Stimulated activated CD4-positive, alpha-beta T cell treated with anti-CD3 and anti-CD28 coated beads, Interleukin-12 subunit alpha, Interleukin-12 subunit beta, amount 100 ng/mL, for 24 hours (primary cell): ENCODE data around the gene FAM120A.

Experiments used
- DNase-seq, 2 experiments: peaks; one replicate each; pipeline ENCODE4 v3.0.0-alpha.2; 2020; ENCODE audit warnings: low read depth in 2 of 2

FAM120A gene

DNA sequence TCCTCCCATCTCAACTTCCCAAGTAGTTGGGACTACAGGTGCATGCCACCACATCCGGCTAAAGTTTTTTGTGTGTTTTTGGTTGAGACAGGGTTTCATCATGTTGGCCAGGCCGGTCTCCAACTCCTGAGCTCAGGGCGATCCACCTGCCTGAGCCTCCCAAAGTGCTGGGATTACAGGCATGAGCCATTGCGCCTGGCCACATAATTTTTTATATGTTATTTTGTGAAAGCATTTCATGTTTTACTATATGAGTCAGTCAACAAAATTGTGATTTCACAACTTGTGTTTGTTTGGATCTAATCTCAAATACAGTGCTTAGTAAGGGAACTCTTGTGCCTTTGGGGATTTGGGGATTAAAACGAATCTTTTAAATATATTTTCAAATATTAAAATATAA is 21.9 kb downstream of the FAM120A start:
- DNase-seq, result no peak

DNA sequence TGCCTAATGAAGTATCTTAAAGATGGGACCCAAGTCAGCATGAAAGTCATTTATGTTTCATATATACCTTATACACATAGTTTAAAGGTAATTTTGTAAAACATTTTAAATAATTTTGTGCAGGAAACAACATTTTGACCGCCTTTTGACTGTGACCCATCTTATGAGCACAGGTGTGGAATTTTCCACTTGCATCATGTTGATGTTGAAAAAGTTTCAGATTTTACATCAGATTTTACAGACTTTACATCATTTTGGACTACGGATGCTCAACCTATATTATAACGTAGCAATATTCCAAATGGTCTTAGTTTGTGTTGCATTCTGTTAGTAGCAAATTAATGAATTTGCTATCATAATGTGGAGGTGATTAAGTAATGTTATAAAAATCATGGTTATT is 23.6 kb downstream of the FAM120A start:
- DNase-seq, result no peak

GRCh38 chr9:93475856-93476255 is 24.4 kb downstream of the FAM120A start:
- no peak for DNase-seq

DNA sequence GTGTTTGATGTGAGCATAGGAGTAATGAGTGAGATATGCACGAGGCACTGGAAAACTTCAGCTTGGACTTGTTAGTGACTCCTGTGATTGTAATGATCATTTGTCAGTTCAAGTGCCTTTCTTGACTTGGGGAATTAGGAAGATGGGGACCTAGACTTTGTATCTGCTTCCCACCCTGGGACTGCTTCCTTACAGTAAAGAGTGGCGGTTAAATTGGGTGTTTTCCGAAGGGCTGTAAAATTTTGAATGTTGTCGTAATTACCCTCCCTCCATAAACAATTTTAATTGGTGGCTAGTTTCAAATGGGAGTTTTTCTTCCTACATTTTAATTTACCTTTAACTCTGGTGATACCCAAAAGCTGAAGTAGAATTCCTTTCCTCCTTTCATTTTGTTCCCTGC is 25.4 kb downstream of the FAM120A start:
- DNase-seq, result no peak

DNA sequence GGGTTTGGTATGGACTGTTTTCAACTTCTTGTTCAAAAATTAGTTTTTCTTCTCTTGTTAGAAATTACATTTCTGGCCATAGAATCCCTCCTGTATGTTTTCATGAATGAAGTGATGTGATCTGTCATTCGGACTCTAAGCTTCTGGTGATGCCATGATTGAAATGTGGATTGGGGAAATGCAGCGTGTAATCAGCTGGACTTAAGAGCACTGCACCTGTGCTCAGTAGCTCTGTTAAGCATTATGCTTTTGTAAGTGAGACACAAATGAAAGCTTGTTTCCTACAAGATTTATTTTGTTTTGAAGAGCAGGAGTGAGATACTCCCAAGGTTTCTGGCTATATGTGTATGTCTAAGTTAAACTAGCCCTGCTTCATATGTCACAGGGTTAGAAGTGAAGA is 25.9 kb downstream of the FAM120A start:
- DNase-seq, result no peak

- no peak for DNase-seq
Measured at GRCh38 chr9:93479726-93480125, 28.2 kb downstream of the FAM120A start.

GRCh38 chr9:93480262-93480661 is 28.8 kb downstream of the FAM120A start:
- no peak for DNase-seq

DNA sequence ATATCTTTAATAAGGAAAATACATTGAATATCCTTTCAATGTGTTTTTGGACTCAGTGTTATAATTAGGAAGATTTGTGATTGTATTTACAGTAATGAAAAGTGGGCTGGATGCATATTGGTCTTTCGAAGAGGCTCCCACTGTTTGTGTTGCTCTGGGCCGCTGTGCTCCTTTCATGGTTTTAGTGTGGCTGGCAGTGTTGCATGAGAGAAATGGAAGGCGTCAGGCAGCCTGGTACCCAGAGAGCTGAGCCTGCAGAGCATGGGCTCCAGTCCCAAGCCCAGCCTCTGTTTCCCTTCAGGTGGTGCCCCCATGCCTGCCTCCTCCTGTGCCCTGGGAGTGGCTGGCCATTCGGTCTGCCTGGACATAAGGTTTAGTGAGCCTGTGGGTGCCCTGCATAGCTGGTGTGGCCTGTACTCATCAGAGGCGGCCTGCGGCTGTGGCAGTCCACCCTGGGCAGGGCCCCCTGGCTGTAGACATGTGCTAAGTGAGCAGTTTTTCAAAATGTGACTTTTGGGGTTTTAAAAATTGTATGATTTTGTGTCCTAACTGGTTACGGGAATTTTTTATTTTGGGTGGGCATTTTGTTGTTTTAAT is 29.3 kb downstream of the FAM120A start:
- DNase-seq, result no peak

GRCh38 chr9:93483497-93483896 is 32.0 kb downstream of the FAM120A start:
- DNase-seq, result no peak

DNA sequence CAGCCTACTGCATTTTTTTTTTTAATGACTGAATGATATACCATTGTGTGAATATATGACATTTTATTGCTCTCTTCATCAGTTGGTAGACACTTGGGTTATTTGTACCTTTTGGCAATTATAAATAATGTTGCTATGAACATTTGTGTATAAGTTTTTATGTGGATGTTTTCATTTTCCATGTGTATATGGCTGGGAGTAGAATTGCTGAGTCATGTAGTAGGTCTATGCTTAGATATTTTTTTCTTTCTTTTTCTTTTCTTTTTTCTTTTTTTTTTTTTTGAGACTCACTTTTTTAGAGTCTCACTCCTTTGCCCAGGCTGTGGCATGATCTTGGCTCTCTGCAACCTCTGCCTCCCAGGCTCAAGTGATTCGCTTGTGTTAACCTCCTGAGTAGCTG is 34.8 kb downstream of the FAM120A start:
- DNase-seq, result no peak

- DNase-seq, result no peak
Measured at GRCh38 chr9:93488244-93488643, 36.8 kb downstream of the FAM120A start.

DNA sequence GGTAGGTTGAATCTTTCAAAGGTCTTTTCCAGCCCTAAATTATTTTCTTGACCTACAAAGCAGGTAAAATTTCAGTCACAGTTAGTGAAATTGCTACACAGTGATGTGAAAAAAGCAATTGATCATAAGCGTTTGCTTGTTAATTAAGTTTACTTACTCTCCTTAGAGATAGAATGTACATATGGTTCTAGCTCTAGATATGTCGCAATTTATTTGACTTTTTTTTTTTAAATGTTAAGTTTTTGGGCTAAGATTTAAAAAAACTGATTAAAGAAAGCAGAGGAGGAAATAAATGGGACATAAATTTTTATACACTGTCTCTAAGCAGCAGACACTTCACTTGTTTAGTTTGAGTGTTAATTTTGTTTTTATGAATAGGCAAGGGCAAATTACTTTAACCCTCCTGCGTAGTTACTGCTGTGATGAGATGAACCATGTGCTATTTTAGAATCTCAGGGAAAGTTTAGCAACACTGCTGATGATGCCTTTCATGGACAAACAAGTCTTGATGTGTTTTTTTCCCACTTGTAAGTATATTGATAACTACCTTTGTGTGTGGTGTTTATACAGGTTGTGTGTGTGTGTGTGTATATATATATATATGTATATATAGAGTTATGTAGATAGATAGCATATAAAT is 40.2 kb downstream of the FAM120A start:
- no peak for DNase-seq

- DNase-seq, result no peak
Measured at GRCh38 chr9:93492327-93492726, 40.8 kb downstream of the FAM120A start.

DNA sequence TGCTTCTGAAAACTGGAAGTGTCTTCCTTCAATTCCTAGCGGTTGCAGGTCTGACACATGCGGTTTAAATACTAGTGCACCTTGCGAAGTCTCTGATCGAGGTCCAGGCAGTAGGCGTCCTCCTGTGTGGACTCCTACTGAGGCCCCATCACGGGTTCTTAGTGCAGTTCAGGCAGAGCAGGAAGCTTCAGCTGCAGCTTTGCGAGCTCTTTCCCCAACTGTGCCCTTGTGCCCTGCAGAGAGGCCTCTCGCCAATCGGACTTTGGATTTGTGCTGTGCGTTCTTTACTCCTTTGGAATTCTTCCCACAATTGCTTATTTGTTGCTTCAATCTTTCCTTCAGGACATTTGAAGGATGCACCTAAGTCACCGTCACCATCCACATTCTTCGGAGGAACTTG is 42.5 kb downstream of the FAM120A start:
- DNase-seq, result no peak

GRCh38 chr9:93496285-93496684 is 44.8 kb downstream of the FAM120A start:
- no peak for DNase-seq

DNA sequence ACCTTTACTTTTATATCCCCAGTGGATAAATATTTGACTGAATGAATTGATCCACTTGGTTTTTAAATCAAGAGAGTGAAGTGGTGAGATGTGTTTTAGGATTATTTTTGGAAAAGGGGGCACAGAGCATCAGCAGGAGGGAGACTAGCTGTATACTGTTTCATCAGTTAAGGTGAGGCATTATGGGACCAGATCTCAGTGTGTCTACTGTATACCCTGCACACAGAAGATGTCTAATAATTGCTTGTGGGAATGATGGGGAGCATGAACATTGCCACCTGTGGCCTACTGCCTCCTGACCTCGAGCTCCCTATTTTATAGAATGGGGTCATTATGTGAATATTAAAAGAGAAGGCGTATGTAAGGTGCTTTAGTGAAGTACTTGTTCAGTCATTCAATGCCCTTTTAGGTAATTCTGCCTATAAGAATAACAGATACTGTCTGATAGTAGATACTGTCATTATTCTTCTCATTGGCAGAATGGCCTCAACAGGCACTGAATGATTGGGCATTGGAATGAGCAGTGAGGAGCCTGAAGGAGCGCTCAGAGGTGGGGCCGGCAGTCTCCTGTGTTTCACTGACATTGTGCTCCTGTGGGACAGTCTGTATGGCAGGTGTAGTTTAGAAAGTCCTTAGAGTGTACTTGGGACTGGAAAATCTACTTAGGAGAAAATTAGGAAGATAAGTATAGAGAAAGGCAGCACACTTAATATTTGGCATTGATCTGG is 49.2 kb downstream of the FAM120A start:
- DNase-seq, result no peak

- DNase-seq, result no peak
Measured at GRCh38 chr9:93501406-93501805, 49.9 kb downstream of the FAM120A start.

- DNase-seq, result no peak
Measured at GRCh38 chr9:93503381-93503780, 51.9 kb downstream of the FAM120A start.

GRCh38 chr9:93505541-93506132 is 54.2 kb downstream of the FAM120A start:
- DNase-seq, result no peak

- DNase-seq, result no peak
Measured at GRCh38 chr9:93507768-93508167, 56.3 kb downstream of the FAM120A start.

DNA sequence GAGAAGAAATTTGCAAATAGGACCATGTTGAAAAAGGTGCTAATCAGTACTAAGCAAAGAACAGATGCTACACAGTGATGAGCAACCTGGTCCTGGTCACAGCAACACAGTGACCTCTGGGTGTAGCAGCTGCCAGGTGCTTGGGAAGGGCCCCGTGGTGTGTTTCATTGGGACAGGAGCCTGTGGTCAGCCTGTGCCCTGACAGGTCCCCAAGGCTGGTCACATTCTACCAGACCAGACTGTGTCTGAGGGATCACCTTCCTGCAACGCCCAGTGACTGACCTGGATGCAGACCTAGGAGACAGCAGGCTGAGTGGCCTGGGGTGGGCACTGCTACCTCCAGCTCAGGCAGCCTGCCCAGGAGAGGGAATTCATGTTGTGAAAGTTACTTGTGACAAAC is 56.7 kb downstream of the FAM120A start:
- no peak for DNase-seq

- DNase-seq, result no peak
Measured at GRCh38 chr9:93509084-93509483, 57.6 kb downstream of the FAM120A start.

DNA sequence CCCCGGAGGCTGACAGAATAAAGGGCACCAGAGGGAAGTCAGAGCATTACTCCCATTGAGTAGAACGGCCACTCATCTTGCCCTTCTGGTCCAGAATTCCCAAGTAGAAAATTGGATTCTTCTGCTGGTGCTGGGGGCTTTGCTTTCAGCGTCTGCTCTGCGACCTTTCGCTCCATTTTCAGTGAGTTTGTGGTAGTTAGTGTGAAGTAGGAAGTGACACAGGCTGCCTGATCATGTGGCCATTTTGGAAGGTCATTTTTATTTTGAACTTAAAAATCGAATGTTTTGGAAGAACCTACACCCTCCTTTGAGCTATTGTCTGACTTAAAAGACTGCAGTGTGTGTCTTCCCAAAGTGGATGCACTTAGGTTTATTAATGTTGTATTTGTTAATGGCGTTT is 58.6 kb downstream of the FAM120A start:
- no peak for DNase-seq
